ENCODE measurements around the gene ZNF574.

The ZNF574 gene

GRCh38 chr19:42124386-42124901 lies 48.5 kb downstream of the ZNF574 start:
- DNase-seq (ENCODE audit: low read depth in 2 of 2): no peak

GRCh38 chr19:42125536-42125935 lies 49.6 kb downstream of the ZNF574 start:
- no peak for DNase-seq (ENCODE audit: low read depth in 2 of 2)

- no peak for DNase-seq (ENCODE audit: low read depth in 2 of 2)
Observed at GRCh38 chr19:42126574-42126973, 50.6 kb downstream of the ZNF574 start.

- DNase-seq (ENCODE audit: low read depth in 2 of 2): no peak
Observed at GRCh38 chr19:42129399-42130253, 53.7 kb downstream of the ZNF574 start.

GRCh38 chr19:42130254-42130573 lies 54.2 kb downstream of the ZNF574 start:
- no peak for DNase-seq (ENCODE audit: low read depth in 2 of 2)
